ENCODE data around the gene GPC3. TPM values are rescaled to one million over a fixed set of nuclear protein-coding genes. Genes with fewer than 3 reads are reported as not detected.
"Not testable (repeated sequence)": the region's sequence is repeated elsewhere in the genome, so short reads cannot be mapped to it uniquely, and the experiment has no call there.

Gene GPC3
- total and polyA plus RNA-seq, 8 donors = 0.46 to 137 (median 4.4) TPM

GRCh38 chrX:134019567-134020206 is 34.3 kb upstream of the GPC3 start:
- intact Hi-C loops (cut with DNase I; ENCODE audit: low total_unique reads) = no loop called here
- Histone ChIP-seq H3K4me3 (no peak overlapping the region), H3K36me3 (no peaks in the 10 kb centered on the region), H3K27ac (no peak overlapping the region), H3K9me3 (no peaks in the 10 kb centered on the region), H3K27me3 (peaks cover 0 to 6% (median 0%) of the 10 kb centered on the region in 3 donors), H3K4me1 (no peaks in the 10 kb centered on the region)
- 56 to 77% (median 60%) methylated on average over 4 of the region's 4 CpGs for WGBS, 5 donors
- TF ChIP-seq CTCF (IDR thresholded peaks at IDR 0.05) = no peak
- no peak for TF ChIP-seq POLR2A (IDR thresholded peaks at IDR 0.05)
- TF ChIP-seq POLR2AphosphoS5 (IDR thresholded peaks at IDR 0.05) = no peak
- TF ChIP-seq EP300 (IDR thresholded peaks at IDR 0.05) = no peak
- no peak for DNase-seq

- 58 to 94% (median 80%) methylated on average over 1 of the region's 1 CpG for WGBS, 5 donors
- intact Hi-C loops (cut with DNase I; ENCODE audit: low total_unique reads) = not testable (repeated sequence)
Measured at GRCh38 chrX:134016309-134016708, 30.9 kb upstream of the GPC3 start.

DNA sequence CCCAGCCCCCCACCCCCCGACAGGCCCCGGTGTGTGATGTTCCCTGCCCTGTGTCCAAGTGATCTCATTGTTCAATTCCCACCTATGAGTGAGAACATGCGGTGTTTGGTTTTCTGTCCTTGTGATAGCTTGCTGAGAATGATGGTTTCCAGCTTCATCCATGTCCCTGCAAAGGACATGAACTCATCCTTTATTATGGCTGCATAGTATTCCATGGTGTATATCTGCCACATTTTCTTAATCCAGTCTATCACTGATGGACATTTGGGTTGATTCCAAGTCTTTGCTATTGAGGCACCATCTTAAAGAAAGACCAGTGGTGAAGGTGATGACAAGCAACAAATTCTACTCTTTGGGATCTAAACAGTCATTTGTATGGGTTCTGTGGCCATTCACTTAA is 30.1 kb upstream of the GPC3 start:
- 85 to 100% (median 100%) methylated on average over 2 to 3 of the region's 3 CpGs; no CpG with 5 or more reads in 1 of the 5 donors for WGBS, 5 donors
- H3K4me1 ChIP-seq; DNase-seq; H3K27me3 ChIP-seq; H3K9me3 ChIP-seq; intact Hi-C loops (cut with DNase I; ENCODE audit: low total_unique reads); H3K36me3 ChIP-seq; H3K4me3 ChIP-seq; H3K27ac ChIP-seq: not testable (repeated sequence)

More at GRCh38 chrX:134016309-134016708, 30.9 kb upstream of the GPC3 start:
- H3K36me3 ChIP-seq, H3K27ac ChIP-seq, H3K27me3 ChIP-seq, DNase-seq, H3K4me1 ChIP-seq, H3K9me3 ChIP-seq, H3K4me3 ChIP-seq: not testable (repeated sequence)

DNA sequence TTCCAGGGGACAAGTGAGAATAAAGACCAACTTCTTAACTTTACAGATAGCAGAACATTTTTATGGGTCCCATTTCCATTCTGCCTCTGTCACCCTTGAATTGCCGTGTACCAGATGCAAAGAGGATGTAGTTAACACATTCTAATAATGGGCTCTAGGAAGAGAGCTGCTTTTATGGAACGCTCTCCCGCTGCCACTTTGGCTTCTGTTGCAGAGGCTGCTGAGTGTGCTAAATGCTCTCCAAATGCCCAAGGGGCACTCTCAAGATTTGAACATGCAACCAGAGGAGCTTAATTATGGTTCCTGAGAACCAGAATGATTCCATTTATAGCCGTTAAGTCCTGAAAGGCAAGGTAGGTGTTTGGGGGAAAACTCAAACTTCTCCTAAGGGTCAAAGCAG is 28.1 kb upstream of the GPC3 start:
- no peak for TF ChIP-seq CTCF (IDR thresholded peaks at IDR 0.05)
- TF ChIP-seq POLR2AphosphoS5 (IDR thresholded peaks at IDR 0.05) = no peak
- TF ChIP-seq POLR2A (IDR thresholded peaks at IDR 0.05) = no peak
- no peak for TF ChIP-seq EP300 (IDR thresholded peaks at IDR 0.05)
- Histone ChIP-seq H3K27ac (no peak overlapping the region), H3K27me3 (peaks cover 0 to 4% (median 0%) of the 10 kb centered on the region in 3 donors), H3K9me3 (no peaks in the 10 kb centered on the region), H3K4me1 (no peaks in the 10 kb centered on the region), H3K36me3 (no peaks in the 10 kb centered on the region), H3K4me3 (no peak overlapping the region)
- 84 to 93% (median 87%) methylated on average over 4 of the region's 4 CpGs for WGBS, 5 donors
- DNase-seq = no peak
- intact Hi-C loops (cut with DNase I; ENCODE audit: low total_unique reads) = no loop called here

DNA sequence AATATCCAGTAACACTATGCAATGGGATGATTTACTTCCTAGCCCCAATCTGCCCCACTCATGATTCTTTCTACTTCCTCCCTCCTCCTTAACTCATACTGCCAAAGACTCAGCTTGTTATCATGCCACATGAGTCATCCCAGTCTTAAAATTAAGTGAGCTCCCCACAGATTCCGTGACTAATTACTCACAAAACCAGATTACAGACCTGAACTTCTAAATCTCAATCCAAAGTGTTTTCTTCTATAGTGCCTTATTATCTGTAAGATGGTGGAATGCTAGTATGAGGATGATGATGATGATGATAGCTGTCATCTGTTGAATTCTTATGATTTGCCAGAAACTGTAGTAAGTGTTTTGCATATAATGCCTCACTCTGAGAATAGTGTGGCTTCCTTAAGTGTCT is 27.7 kb upstream of the GPC3 start:
- no peaks in the 10 kb centered on the region for H3K4me1 ChIP-seq
- no peak for DNase-seq
- peaks cover 0 to 4% (median 0%) of the 10 kb centered on the region in 3 donors for H3K27me3 ChIP-seq
- 33 to 58% (median 47%) methylated on average over 1 of the region's 1 CpG for WGBS, 5 donors
- TF ChIP-seq POLR2A (IDR thresholded peaks at IDR 0.05) = no peak
- TF ChIP-seq POLR2AphosphoS5 (IDR thresholded peaks at IDR 0.05) = no peak
- TF ChIP-seq EP300 (IDR thresholded peaks at IDR 0.05) = no peak
- no peak for TF ChIP-seq CTCF (IDR thresholded peaks at IDR 0.05)
- H3K27ac ChIP-seq = no peak overlapping the region
- no peak overlapping the region for H3K4me3 ChIP-seq
- no peaks in the 10 kb centered on the region for H3K36me3 ChIP-seq
- intact Hi-C loops (cut with DNase I; ENCODE audit: low total_unique reads) = no loop called here
- no peaks in the 10 kb centered on the region for H3K9me3 ChIP-seq

Measured in stomach (tissue), 9 donors.